Activated T-helper 2 cell treated with anti-CD3 and anti-CD28 coated beads, Interferon-gamma antibody, Interleukin-2, Interleukin-4, amounts not matched to agents 10 μg/mL and 5 μg/mL and 100 μg/mL, durations not matched to agents 14 hours and 24 hours and 36 hours (primary cell): Measurements from ENCODE around the gene IFNLR1. TPM values are rescaled to one million over a fixed set of nuclear protein-coding genes. Genes with fewer than 3 reads are reported as not detected.
A peak's percentile ranks its signal among the peaks of the same experiment; 100 is the strongest.

Source experiments
- DNase-seq: peaks from one replicate; pipeline ENCODE4 v3.0.0; 2021; ENCODE audit warnings: low spot score
- H3K27ac Mint-ChIP-seq: one replicate; pipeline ENCODE4 v1.8.0; 2021; ENCODE audit warnings: mixed read lengths
- H3K27me3 Mint-ChIP-seq: one replicate; pipeline ENCODE4 v1.8.0; 2021; ENCODE audit warnings: low read depth, mixed read lengths
- H3K36me3 Mint-ChIP-seq: one replicate; pipeline ENCODE4 v1.8.0; 2021; ENCODE audit warnings: low read depth, mixed read lengths
- H3K4me1 Mint-ChIP-seq: one replicate; pipeline ENCODE4 v1.8.0; 2021; ENCODE audit warnings: low read depth, mixed read lengths
- H3K4me3 Mint-ChIP-seq: one replicate; pipeline ENCODE4 v1.8.0; 2021; ENCODE audit warnings: low read depth, mild to moderate bottlenecking, moderate library complexity, mixed read lengths
- H3K9me3 Mint-ChIP-seq: one replicate; pipeline ENCODE4 v1.8.0; 2021; ENCODE audit warnings: mixed read lengths
- intact Hi-C: fragments of 100-400 bp; cut with micrococcal nuclease; formaldehyde crosslinking; loops from one replicate; pipeline ENCODE4 v1.15.1; 2023
- total RNA-seq: library from RNA; stranded (reverse); gene quantifications from 2 replicates; pipeline ENCODE4 v1.2.3, GENCODE V29; 2022

IFNLR1 gene
- total RNA-seq, 1 donor from 2014 or later: 6.5 TPM

DNA sequence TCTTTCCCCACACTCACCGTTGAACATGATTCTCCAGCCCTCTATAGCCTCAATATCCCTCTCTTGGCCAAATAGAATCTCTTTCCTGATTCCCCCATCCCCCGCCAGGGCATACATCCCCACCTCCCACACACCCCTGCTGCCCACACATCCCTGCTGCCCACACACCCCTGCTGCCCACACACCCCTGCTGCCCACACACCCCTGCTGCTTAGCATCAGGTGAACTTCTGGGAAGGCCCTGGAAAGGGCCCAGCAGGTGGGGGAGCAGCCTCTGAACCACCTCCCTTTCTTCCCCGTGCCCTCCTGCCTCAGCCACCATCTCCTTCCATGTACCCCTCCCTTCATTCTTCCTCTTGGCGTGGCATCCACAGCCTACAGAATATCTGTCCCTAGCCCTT lies 15.9 kb upstream of the IFNLR1 start:
- no peak for DNase-seq
- peaks cover 17% of the 10 kb centered on the region for H3K4me1 Mint-ChIP-seq
- H3K36me3 Mint-ChIP-seq: no peaks in the 10 kb centered on the region
- H3K9me3 Mint-ChIP-seq: no peaks in the 10 kb centered on the region
- intact Hi-C loops: loop anchor here (1.0 to 5.0 kb wide), 2 partner anchors 119 to 189 kb away; no protein-coding TSS in a partner anchor
- no peak overlapping the region for H3K27ac Mint-ChIP-seq
- no peak overlapping the region for H3K4me3 Mint-ChIP-seq
- peaks cover 9% of the 10 kb centered on the region for H3K27me3 Mint-ChIP-seq

GRCh38 chr1:24202556-24202955 lies 15.5 kb upstream of the IFNLR1 start:
- no peaks in the 10 kb centered on the region for H3K36me3 Mint-ChIP-seq
- H3K27ac Mint-ChIP-seq: no peak overlapping the region
- intact Hi-C loops: loop anchor here (1.0 to 5.0 kb wide), 2 partner anchors 120 to 190 kb away; no protein-coding TSS in a partner anchor
- DNase-seq: no peak
- H3K9me3 Mint-ChIP-seq: no peaks in the 10 kb centered on the region
- H3K4me1 Mint-ChIP-seq: peaks cover 17% of the 10 kb centered on the region
- H3K4me3 Mint-ChIP-seq: no peak overlapping the region
- peaks cover 8% of the 10 kb centered on the region for H3K27me3 Mint-ChIP-seq

GRCh38 chr1:24201941-24202440 lies 14.9 kb upstream of the IFNLR1 start:
- no peak overlapping the region for H3K4me3 Mint-ChIP-seq
- peaks cover 8% of the 10 kb centered on the region for H3K27me3 Mint-ChIP-seq
- no peaks in the 10 kb centered on the region for H3K36me3 Mint-ChIP-seq
- no peak overlapping the region for H3K27ac Mint-ChIP-seq
- H3K9me3 Mint-ChIP-seq: no peaks in the 10 kb centered on the region
- H3K4me1 Mint-ChIP-seq: peaks cover 19% of the 10 kb centered on the region
- intact Hi-C loops: loop anchor here (1.0 to 5.0 kb wide), 2 partner anchors 120 to 190 kb away; no protein-coding TSS in a partner anchor
- peak; percentile 36 for DNase-seq

GRCh38 chr1:24199291-24199900 lies 12.3 kb upstream of the IFNLR1 start:
- peak; percentile 67 for DNase-seq
- Mint-ChIP-seq H3K36me3 (no peaks in the 10 kb centered on the region), H3K4me1 (peaks cover 25% of the 10 kb centered on the region), H3K4me3 (peak overlapping the region; percentile 30), H3K9me3 (no peaks in the 10 kb centered on the region), H3K27me3 (peaks cover 6% of the 10 kb centered on the region), H3K27ac (no peak overlapping the region)
- intact Hi-C loops: loop anchor here (1.0 to 10.0 kb wide), 3 partner anchors 192 to 438 kb away; no protein-coding TSS in a partner anchor

DNA sequence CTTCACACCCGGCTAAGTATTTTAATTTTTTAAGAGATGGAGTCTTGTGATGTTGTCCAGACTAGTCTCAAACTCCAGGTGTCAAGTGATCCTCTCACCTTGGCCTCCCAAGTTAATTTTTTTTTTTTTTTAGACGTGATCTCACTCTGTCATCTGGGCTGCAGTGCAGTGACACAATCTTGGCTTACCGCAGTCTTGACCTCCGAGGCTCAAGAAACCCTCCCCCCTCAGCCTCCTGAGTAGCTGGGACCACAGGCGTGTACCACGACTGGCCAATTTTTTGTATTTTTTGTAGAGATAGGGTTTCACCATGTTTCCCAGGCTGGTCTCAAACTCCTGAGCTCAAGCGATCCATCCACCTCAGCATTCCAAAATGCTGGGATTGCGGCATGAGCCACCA lies 11.7 kb upstream of the IFNLR1 start:
- intact Hi-C loops: loop anchor here (1.0 to 10.0 kb wide), 3 partner anchors 193 to 439 kb away; no protein-coding TSS in a partner anchor
- Mint-ChIP-seq H3K9me3 (no peaks in the 10 kb centered on the region), H3K4me1 (peaks cover 23% of the 10 kb centered on the region), H3K27ac (no peak overlapping the region), H3K27me3 (peaks cover 4% of the 10 kb centered on the region), H3K36me3 (no peaks in the 10 kb centered on the region), H3K4me3 (no peak overlapping the region)
- DNase-seq: no peak

DNA sequence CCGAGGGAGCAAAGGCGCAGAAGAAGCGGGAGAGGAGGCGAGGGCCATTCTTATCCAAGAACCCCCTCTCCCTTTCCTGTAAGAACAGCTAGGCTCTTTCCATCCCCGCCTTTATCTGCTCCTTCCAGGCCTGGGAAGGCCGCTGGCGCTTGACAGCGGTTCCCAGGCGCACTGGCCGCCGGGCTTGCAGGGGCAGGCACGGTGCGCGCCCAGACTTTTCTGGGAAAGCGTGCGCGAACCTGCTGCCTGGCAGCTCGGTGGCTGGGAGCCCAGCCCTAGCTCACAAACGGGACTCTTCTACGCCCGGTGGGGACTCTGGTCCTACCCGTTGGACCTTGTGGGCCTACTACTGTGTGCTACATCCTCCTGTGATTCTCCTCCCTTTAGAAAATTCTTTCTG lies 8.8 kb upstream of the IFNLR1 start:
- no peak for DNase-seq
- no peaks in the 10 kb centered on the region for H3K9me3 Mint-ChIP-seq
- intact Hi-C loops: loop anchor here (5.0 to 10.0 kb wide), 2 partner anchors 339 to 441 kb away; no protein-coding TSS in a partner anchor
- H3K4me3 Mint-ChIP-seq: no peak overlapping the region
- peaks cover 42% of the 10 kb centered on the region for H3K4me1 Mint-ChIP-seq
- H3K27me3 Mint-ChIP-seq: peaks cover 4% of the 10 kb centered on the region
- no peak overlapping the region for H3K27ac Mint-ChIP-seq
- peaks cover 8% of the 10 kb centered on the region for H3K36me3 Mint-ChIP-seq

GRCh38 chr1:24195136-24195535 lies 8.0 kb upstream of the IFNLR1 start:
- no peak overlapping the region for H3K27ac Mint-ChIP-seq
- DNase-seq: no peak
- no peaks in the 10 kb centered on the region for H3K9me3 Mint-ChIP-seq
- no peaks in the 10 kb centered on the region for H3K27me3 Mint-ChIP-seq
- intact Hi-C loops: loop anchor here (5.0 to 10.0 kb wide), 2 partner anchors 340 to 442 kb away; no protein-coding TSS in a partner anchor
- peaks cover 8% of the 10 kb centered on the region for H3K36me3 Mint-ChIP-seq
- peaks cover 45% of the 10 kb centered on the region for H3K4me1 Mint-ChIP-seq
- no peak overlapping the region for H3K4me3 Mint-ChIP-seq

DNA sequence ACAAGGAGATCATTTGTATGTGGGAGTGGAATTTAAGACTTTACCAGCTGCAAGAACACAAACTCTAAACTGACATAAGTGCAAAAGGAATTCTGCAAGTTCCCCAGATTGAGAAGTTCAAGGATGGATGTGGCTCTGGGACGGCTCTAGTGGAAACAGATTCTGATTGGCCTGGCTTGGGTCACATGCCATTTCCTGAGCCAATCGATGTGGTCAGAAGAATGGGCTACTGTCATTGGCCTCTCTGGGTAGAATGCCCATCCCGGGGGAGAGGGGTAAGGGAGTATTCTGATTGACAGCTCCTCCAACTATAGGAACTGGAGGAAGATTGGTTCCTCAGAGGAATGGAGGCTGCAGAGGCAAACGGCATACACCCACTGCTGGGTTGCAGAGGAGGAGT lies 6.0 kb upstream of the IFNLR1 start:
- Mint-ChIP-seq H3K4me3 (no peak overlapping the region), H3K4me1 (peaks cover 49% of the 10 kb centered on the region), H3K9me3 (no peaks in the 10 kb centered on the region), H3K27ac (no peak overlapping the region), H3K36me3 (peaks cover 8% of the 10 kb centered on the region), H3K27me3 (no peaks in the 10 kb centered on the region)
- no peak for DNase-seq
- intact Hi-C loops: loop anchor here (5.0 to 10.0 kb wide), 2 partner anchors 219 to 342 kb away; partner anchors contain the start of gene STPG1

DNA sequence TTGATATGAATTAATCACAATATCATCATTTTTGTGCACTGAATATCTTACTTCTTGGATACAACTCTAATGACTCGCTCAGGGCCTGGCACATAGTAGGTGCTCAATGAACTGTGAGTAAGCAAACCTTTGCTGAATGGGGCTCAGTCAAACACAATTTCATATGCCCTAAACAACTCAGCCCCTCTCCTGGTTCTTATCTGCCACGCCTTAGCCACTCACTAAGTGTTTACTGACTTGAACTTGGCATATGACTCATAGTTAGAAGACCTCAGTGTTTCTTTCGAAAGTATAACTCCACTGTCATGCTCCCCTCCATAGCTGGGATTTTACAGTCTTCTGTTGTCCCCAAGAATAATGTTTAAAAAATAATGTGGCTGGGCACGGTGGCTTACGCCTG lies 4.8 kb upstream of the IFNLR1 start:
- Mint-ChIP-seq H3K4me3 (no peak overlapping the region), H3K9me3 (no peaks in the 10 kb centered on the region), H3K4me1 (peaks cover 50% of the 10 kb centered on the region), H3K27ac (peak overlapping the region; percentile 83), H3K36me3 (peaks cover 8% of the 10 kb centered on the region), H3K27me3 (no peaks in the 10 kb centered on the region)
- DNase-seq: peak; percentile 33
- intact Hi-C loops: loop anchor here (2.0 to 10.0 kb wide), 3 partner anchors 41 to 343 kb away; partner anchors contain the start of gene STPG1

- H3K27me3 Mint-ChIP-seq: no peaks in the 10 kb centered on the region
- peaks cover 8% of the 10 kb centered on the region for H3K36me3 Mint-ChIP-seq
- intact Hi-C loops: loop anchor here (2.0 to 10.0 kb wide), 3 partner anchors 40 to 344 kb away; partner anchors contain the start of gene STPG1
- peaks cover 54% of the 10 kb centered on the region for H3K4me1 Mint-ChIP-seq
- peak overlapping the region; percentile 83 for H3K27ac Mint-ChIP-seq
- no peak overlapping the region for H3K4me3 Mint-ChIP-seq
- DNase-seq: no peak
- H3K9me3 Mint-ChIP-seq: no peaks in the 10 kb centered on the region
Observed at GRCh38 chr1:24190983-24191461, 3.9 kb upstream of the IFNLR1 start.

DNA sequence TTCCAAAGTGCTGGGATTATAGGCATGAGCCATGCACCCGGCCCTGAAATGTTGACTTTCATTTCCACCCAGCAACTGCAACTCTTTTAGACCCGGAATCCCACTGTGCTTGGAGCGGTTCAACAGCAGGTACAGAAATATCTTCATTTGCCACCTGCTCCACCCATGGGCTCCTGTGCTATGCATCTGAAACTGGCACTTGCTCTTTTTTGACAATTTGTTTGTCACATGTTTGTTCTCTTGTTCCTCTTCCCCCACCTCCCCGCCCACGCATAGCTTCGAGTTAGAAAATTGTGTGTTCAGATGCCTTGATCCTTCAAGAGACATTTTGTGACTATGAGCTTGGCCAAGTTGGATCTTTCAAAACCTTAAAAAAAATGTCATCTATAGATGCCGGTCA lies 2.4 kb upstream of the IFNLR1 start:
- no peaks in the 10 kb centered on the region for H3K27me3 Mint-ChIP-seq
- peak overlapping the region; percentile 28 for H3K27ac Mint-ChIP-seq
- DNase-seq: no peak
- no peaks in the 10 kb centered on the region for H3K9me3 Mint-ChIP-seq
- H3K4me1 Mint-ChIP-seq: peaks cover 48% of the 10 kb centered on the region
- intact Hi-C loops: no loop called here
- H3K4me3 Mint-ChIP-seq: peak overlapping the region; percentile 22
- peaks cover 8% of the 10 kb centered on the region for H3K36me3 Mint-ChIP-seq

- intact Hi-C loops: no loop called here
- Mint-ChIP-seq H3K27me3 (no peaks in the 10 kb centered on the region), H3K9me3 (no peaks in the 10 kb centered on the region), H3K4me3 (peak overlapping the region; percentile 79), H3K36me3 (peaks cover 6% of the 10 kb centered on the region), H3K27ac (peak overlapping the region; percentile 65), H3K4me1 (peaks cover 30% of the 10 kb centered on the region)
- DNase-seq: no peak
Observed at GRCh38 chr1:24186711-24186992, 437 bp downstream of the IFNLR1 start.

DNA sequence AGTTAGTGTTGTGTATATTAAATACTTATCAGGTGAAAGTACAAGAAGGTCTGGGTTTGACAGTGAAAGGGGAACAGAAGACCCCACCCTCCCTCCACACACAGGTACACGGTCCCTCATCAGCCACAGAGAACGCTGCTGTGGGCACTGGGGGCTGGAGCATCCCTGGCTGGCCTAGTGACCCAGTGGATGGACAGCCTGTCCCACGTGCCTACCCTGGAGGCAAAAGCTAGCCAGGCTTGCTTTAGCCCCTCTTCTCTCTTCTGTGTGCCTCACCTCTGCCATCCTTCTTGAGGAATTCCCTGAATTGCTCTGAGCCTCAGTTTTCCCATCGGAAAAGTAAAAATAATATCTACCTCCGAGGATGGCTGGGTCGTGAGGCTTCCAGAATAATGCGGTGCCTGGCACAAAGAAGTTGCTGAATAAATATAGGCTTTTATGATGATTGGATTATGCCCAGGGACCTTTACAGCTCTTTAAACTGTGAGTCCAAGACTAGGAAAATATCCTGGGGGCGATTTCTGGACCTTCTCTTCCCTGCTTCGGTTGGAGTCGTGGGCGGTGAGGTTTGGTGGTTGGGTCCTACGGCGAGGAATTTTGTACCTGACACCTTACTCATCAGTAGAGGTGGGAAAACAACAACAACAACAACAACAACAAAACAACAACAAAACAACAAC lies 918 bp downstream of the IFNLR1 start:
- Mint-ChIP-seq H3K27ac (peak overlapping the region; percentile 65), H3K27me3 (no peaks in the 10 kb centered on the region), H3K4me1 (peaks cover 25% of the 10 kb centered on the region), H3K4me3 (peak overlapping the region; percentile 79), H3K9me3 (no peaks in the 10 kb centered on the region), H3K36me3 (peaks cover 2% of the 10 kb centered on the region)
- intact Hi-C loops: no loop called here
- DNase-seq: no peak
